Astrocyte (in vitro differentiated cells and primary cell): Measurements from ENCODE around the gene TRAPPC3. TPM values are rescaled to one million over a fixed set of nuclear protein-coding genes. Genes with fewer than 3 reads are reported as not detected.

Experiments used
- DNase-seq: peaks from one replicate; pipeline ENCODE4 v3.0.0-alpha.2; 2010; ENCODE audit warnings: low read depth
- FAIRE-seq: peaks from 2 replicates; lab custom pipeline; 2011; peaks lifted over from hg19 to GRCh38; lab: Jason Lieb, UNC
- H2AFZ ChIP-seq: 2 replicates; pipeline ENCODE4 v1.6.0; 2012; ENCODE audit warnings: low read depth, low read length, inconsistent platforms
- H3K27ac ChIP-seq: 2 replicates; pipeline ENCODE4 v1.5.1; 2011; ENCODE audit warnings: low read depth, low read length, inconsistent platforms
- H3K27me3 ChIP-seq: 2 replicates; pipeline ENCODE4 v1.6.0; 2011; ENCODE audit warnings: low read length, inconsistent platforms; ENCODE audit not compliant: insufficient read depth
- H3K36me3 ChIP-seq: 2 replicates; pipeline ENCODE4 v1.5.1; 2011; ENCODE audit warnings: low read length, inconsistent platforms; ENCODE audit not compliant: insufficient read depth
- H3K4me1 ChIP-seq: 2 replicates; pipeline ENCODE4 v1.5.1; 2011; ENCODE audit warnings: low read length, inconsistent platforms; ENCODE audit not compliant: insufficient read depth
- H3K4me2 ChIP-seq: 2 replicates; pipeline ENCODE4 v1.6.0; 2012; ENCODE audit warnings: low read length, inconsistent platforms
- H3K4me3 ChIP-seq: 2 replicates; pipeline ENCODE4 v1.5.1; 2011; ENCODE audit warnings: low read depth, mild to moderate bottlenecking, low read length, inconsistent platforms; ENCODE audit not compliant: insufficient read depth
- H3K79me2 ChIP-seq: 2 replicates; pipeline ENCODE4 v1.6.0; 2012; ENCODE audit warnings: mild to moderate bottlenecking, low read length, inconsistent platforms; ENCODE audit not compliant: insufficient read depth
- H3K9ac ChIP-seq: 2 replicates; pipeline ENCODE4 v1.6.0; 2012; ENCODE audit warnings: mild to moderate bottlenecking, low read length, inconsistent platforms
- H3K9me3 ChIP-seq: 2 replicates; pipeline ENCODE4 v1.5.1; 2012; ENCODE audit warnings: low read depth, mild to moderate bottlenecking, low read length, inconsistent platforms; ENCODE audit not compliant: insufficient read depth
- H4K20me1 ChIP-seq: 2 replicates; pipeline ENCODE4 v1.6.0; 2012; ENCODE audit warnings: low read length, inconsistent platforms; ENCODE audit not compliant: insufficient read depth
- H3K27ac Mint-ChIP-seq: one replicate; pipeline ENCODE4 v1.8.0; 2021; ENCODE audit warnings: mild to moderate bottlenecking, mixed read lengths; ENCODE audit not compliant: unreplicated experiment
- H3K27me3 Mint-ChIP-seq: one replicate; pipeline ENCODE4 v1.8.0; 2021; ENCODE audit warnings: low read depth, mixed read lengths; ENCODE audit not compliant: unreplicated experiment
- H3K36me3 Mint-ChIP-seq: one replicate; pipeline ENCODE4 v1.8.0; 2021; ENCODE audit warnings: low read depth, mixed read lengths; ENCODE audit not compliant: unreplicated experiment
- H3K4me1 Mint-ChIP-seq: one replicate; pipeline ENCODE4 v1.8.0; 2021; ENCODE audit warnings: low read depth, mixed read lengths; ENCODE audit not compliant: unreplicated experiment
- H3K4me3 Mint-ChIP-seq: one replicate; pipeline ENCODE4 v1.8.0; 2021; ENCODE audit warnings: mild to moderate bottlenecking, moderate library complexity, mixed read lengths; ENCODE audit not compliant: unreplicated experiment
- H3K9me3 Mint-ChIP-seq: one replicate; pipeline ENCODE4 v1.8.0; 2021; ENCODE audit warnings: mild to moderate bottlenecking, mixed read lengths; ENCODE audit not compliant: unreplicated experiment
- EZH2 ChIP-seq: IDR thresholded peaks from 2 replicates; pipeline ENCODE4 v1.6.1; 2012; ENCODE audit warnings: mild to moderate bottlenecking, low read length, inconsistent platforms; ENCODE audit not compliant: insufficient read depth
- total RNA-seq: library from RNA; stranded (reverse); gene quantifications from 2 replicates; pipeline ENCODE4 v1.2.1, GENCODE V29; 2021
- TF ChIP-seq, protein P1 (sequence below): IDR thresholded peaks from 2 replicates; pipeline ENCODE4 v1.5.1; 2011; ENCODE audit warnings: low read depth, mild to moderate bottlenecking, inconsistent platforms, low read length, moderate library complexity; ENCODE audit not compliant: insufficient read depth

The TRAPPC3 gene
- total RNA-seq, 1 donor from 2014 or later: 87.1 TPM

DNA sequence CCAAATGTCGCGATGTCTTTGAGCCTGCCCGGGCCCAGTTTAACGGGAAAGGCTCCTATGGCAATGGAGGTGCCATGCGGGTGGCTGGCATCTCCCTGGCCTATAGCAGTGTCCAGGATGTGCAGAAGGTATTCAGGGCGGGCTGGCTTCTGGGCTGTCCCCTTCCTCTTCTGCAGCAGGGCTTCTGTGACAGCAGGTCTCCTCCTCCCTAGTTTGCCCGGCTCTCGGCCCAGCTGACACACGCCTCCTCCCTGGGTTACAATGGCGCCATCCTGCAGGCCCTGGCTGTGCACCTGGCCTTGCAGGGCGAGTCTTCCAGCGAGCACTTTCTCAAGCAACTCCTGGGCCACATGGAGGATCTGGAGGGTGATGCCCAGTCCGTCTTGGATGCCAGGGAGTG lies 57.6 kb downstream of the TRAPPC3 start:
- Histone ChIP-seq H3K4me2 (no peak overlapping the region), H3K27me3 (no peaks in the 10 kb centered on the region), H3K79me2 (peaks cover 44% of the 10 kb centered on the region), H3K4me3 (no peak overlapping the region), H3K27ac (no peak overlapping the region), H2AFZ (no peak overlapping the region), H3K9me3 (no peaks in the 10 kb centered on the region), H3K36me3 (peaks cover 27% of the 10 kb centered on the region), H4K20me1 (peaks cover 36% of the 10 kb centered on the region), H3K9ac (no peak overlapping the region), H3K4me1 (peaks cover 13% of the 10 kb centered on the region)
- Mint-ChIP-seq H3K4me1 (peaks cover 10% of the 10 kb centered on the region), H3K27ac (no peak overlapping the region), H3K4me3 (no peak overlapping the region), H3K27me3 (no peaks in the 10 kb centered on the region), H3K9me3 (no peaks in the 10 kb centered on the region), H3K36me3 (peaks cover 23% of the 10 kb centered on the region)
- TF ChIP-seq, protein P1, sequence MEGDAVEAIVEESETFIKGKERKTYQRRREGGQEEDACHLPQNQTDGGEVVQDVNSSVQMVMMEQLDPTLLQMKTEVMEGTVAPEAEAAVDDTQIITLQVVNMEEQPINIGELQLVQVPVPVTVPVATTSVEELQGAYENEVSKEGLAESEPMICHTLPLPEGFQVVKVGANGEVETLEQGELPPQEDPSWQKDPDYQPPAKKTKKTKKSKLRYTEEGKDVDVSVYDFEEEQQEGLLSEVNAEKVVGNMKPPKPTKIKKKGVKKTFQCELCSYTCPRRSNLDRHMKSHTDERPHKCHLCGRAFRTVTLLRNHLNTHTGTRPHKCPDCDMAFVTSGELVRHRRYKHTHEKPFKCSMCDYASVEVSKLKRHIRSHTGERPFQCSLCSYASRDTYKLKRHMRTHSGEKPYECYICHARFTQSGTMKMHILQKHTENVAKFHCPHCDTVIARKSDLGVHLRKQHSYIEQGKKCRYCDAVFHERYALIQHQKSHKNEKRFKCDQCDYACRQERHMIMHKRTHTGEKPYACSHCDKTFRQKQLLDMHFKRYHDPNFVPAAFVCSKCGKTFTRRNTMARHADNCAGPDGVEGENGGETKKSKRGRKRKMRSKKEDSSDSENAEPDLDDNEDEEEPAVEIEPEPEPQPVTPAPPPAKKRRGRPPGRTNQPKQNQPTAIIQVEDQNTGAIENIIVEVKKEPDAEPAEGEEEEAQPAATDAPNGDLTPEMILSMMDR: no peak
- no peak for TF ChIP-seq EZH2
- FAIRE-seq (no peak), DNase-seq (no peak)

DNA sequence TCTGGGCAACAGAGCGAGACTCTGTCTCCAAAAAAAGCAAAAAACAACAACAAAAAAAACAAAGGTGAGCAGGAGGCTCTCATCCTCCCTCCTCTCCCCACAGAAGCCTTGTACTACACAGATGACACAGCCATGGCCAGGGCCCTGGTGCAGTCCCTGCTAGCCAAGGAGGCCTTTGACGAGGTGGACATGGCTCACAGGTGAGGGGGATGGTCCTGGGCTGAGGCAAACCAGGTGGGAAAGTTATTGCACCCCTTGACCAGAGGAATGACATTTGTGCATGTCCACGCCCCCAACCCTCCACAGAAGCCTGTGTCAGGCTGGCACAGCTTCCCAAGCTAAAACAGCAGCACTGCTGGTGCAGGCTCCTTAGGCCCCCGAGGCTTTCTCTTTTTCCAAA lies 58.1 kb downstream of the TRAPPC3 start:
- H3K4me1 ChIP-seq: peaks cover 13% of the 10 kb centered on the region

More for the DNA sequence above, 58.1 kb downstream of the TRAPPC3 start:
- TF ChIP-seq, protein P1: no peak
- no peak for TF ChIP-seq EZH2
- DNase-seq: no peak
- peaks cover 21% of the 10 kb centered on the region for H3K36me3 Mint-ChIP-seq
- H4K20me1 ChIP-seq: peaks cover 36% of the 10 kb centered on the region
- no peaks in the 10 kb centered on the region for H3K27me3 ChIP-seq
- no peak overlapping the region for H3K27ac Mint-ChIP-seq
- H3K4me3 ChIP-seq: no peak overlapping the region
- peaks cover 10% of the 10 kb centered on the region for H3K4me1 Mint-ChIP-seq
- no peak overlapping the region for H2AFZ ChIP-seq
- no peak overlapping the region for H3K4me3 Mint-ChIP-seq
- H3K36me3 ChIP-seq: peaks cover 27% of the 10 kb centered on the region
- no peaks in the 10 kb centered on the region for H3K9me3 ChIP-seq
- H3K4me2 ChIP-seq: no peak overlapping the region
- no peaks in the 10 kb centered on the region for H3K27me3 Mint-ChIP-seq
- no peaks in the 10 kb centered on the region for H3K9me3 Mint-ChIP-seq
- H3K79me2 ChIP-seq: peaks cover 44% of the 10 kb centered on the region
- no peak overlapping the region for H3K9ac ChIP-seq
- no peak for FAIRE-seq
- H3K27ac ChIP-seq: no peak overlapping the region
